Kasumi-1 (cell line): ENCODE results near the gene ERI3.

ENCODE experiments used
- DNase-seq, 2 experiments: peaks; one replicate each; lab custom pipeline; 2025; lab: John Stamatoyannopoulos, UW

Gene ERI3

GRCh38 chr1:44283524-44284173, 71.4 kb downstream of the ERI3 start:
- no peak for DNase-seq

- DNase-seq = no peak
Observed at GRCh38 chr1:44282704-44283426, 72.2 kb downstream of the ERI3 start.

GRCh38 chr1:44281962-44282703, 72.9 kb downstream of the ERI3 start:
- peak in 1 of 2 experiments; percentile 14 for DNase-seq

- no peak for DNase-seq
Observed at GRCh38 chr1:44276901-44277300, 78.2 kb downstream of the ERI3 start.

- DNase-seq = peak; percentile 72 to 82
Observed at GRCh38 chr1:44275991-44276405, 79.1 kb downstream of the ERI3 start.

GRCh38 chr1:44275296-44275962, 79.6 kb downstream of the ERI3 start:
- no peak for DNase-seq

- peak in 1 of 2 experiments; percentile 19 for DNase-seq
Observed at GRCh38 chr1:44273560-44274350, 81.3 kb downstream of the ERI3 start.

- DNase-seq = no peak
Observed at GRCh38 chr1:44272992-44273391, 82.1 kb downstream of the ERI3 start.

- DNase-seq = no peak
Observed at GRCh38 chr1:44271646-44272045, 83.4 kb downstream of the ERI3 start.

GRCh38 chr1:44270686-44271628, 84.1 kb downstream of the ERI3 start:
- no peak for DNase-seq

GRCh38 chr1:44268054-44268453, 87.0 kb downstream of the ERI3 start:
- no peak for DNase-seq

- no peak for DNase-seq
Observed at GRCh38 chr1:44267438-44267837, 87.6 kb downstream of the ERI3 start.

GRCh38 chr1:44266400-44267344, 88.4 kb downstream of the ERI3 start:
- DNase-seq = no peak

GRCh38 chr1:44265656-44266358, 89.2 kb downstream of the ERI3 start:
- no peak for DNase-seq

- DNase-seq = no peak
Observed at GRCh38 chr1:44264451-44264771, 90.6 kb downstream of the ERI3 start.

- peak; percentile 30 to 37 for DNase-seq
Observed at GRCh38 chr1:44263568-44264450, 91.2 kb downstream of the ERI3 start.

- DNase-seq = no peak
Observed at GRCh38 chr1:44262816-44263567, 92.1 kb downstream of the ERI3 start.
